K562 (cell line): Measurements from ENCODE around the gene CKLF. TPM values are rescaled to one million over a fixed set of nuclear protein-coding genes. Genes with fewer than 3 reads are reported as not detected.

Experiments
- IRF9 ChIP-seq: fragments of 450-650 bp; IDR thresholded peaks from 2 replicates; pipeline ENCODE4 v1.6.1; 2016; ENCODE audit warnings: missing biosample characterization, missing genetic modification characterization
- JUN ChIP-seq, 2 experiments: sonication (generic) in 1 of 2; formaldehyde crosslinking in 1 of 2; IDR thresholded peaks; 2 replicates each; pipeline versions ENCODE4 v1.6.1 to v1.8.0; 2012 to 2022; ENCODE audit warnings: borderline replicate concordance in 2 of 2, mild to moderate bottlenecking in 2 of 2, improper control_type of control experiment in 1 of 2, low read depth in 1 of 2, low read length in 1 of 2, missing genetic modification reagents in 1 of 2
- KDM2B ChIP-seq: fragments of 250-450 bp; sonication (Bioruptor Pico); IDR thresholded peaks from 2 replicates; pipeline ENCODE4 v1.8.0; 2021; ENCODE audit warnings: mild to moderate bottlenecking, moderate library complexity
- MITF ChIP-seq: IDR thresholded peaks from 2 replicates; pipeline ENCODE4 v1.6.1; 2014; ENCODE audit warnings: antibody characterized with exemption
- PCBP2 ChIP-seq: fragments of 200-400 bp; formaldehyde crosslinking; IDR thresholded peaks from 2 replicates; pipeline ENCODE4 v1.6.1; 2018; ENCODE audit warnings: low read length, low read depth, mild to moderate bottlenecking, moderate library complexity; ENCODE audit not compliant: poor library complexity, severe bottlenecking
- RNF219 ChIP-seq: fragments of 250-450 bp; sonication (Bioruptor Pico); IDR thresholded peaks from 2 replicates; pipeline ENCODE4 v1.5.0; 2022; ENCODE audit warnings: mild to moderate bottlenecking
- SETDB1 ChIP-seq: IDR thresholded peaks from one replicate; pipeline ENCODE4 v1.6.1; 2012; ENCODE audit warnings: low read length, control low read depth, inconsistent platforms
- SIX5 ChIP-seq, 2 experiments: IDR thresholded peaks; 2 replicates each; pipeline ENCODE4 v1.6.1; 2011; ENCODE audit warnings: low read length in 2 of 2, borderline replicate concordance in 1 of 2, low read depth in 1 of 2, mild to moderate bottlenecking in 1 of 2, moderate library complexity in 1 of 2; ENCODE audit not compliant: insufficient read depth in 1 of 2
- SMAD2 ChIP-seq: fragments of 150-350 bp; IDR thresholded peaks from 2 replicates; pipeline ENCODE4 v1.6.1; 2014; ENCODE audit warnings: low read depth, mild to moderate bottlenecking, low read length
- TRIM28 ChIP-seq: fragments of 450-650 bp; IDR thresholded peaks from 2 replicates; pipeline ENCODE4 v1.6.1; 2017
- ZNF282 ChIP-seq: sonication (generic); formaldehyde crosslinking; IDR thresholded peaks from 2 replicates; pipeline ENCODE4 v1.8.1; 2023; ENCODE audit warnings: missing genetic modification reagents
- ZNF764 ChIP-seq: fragments of 250-450 bp; sonication (Bioruptor Pico); IDR thresholded peaks from 2 replicates; pipeline ENCODE4 v1.4.0; 2020; ENCODE audit warnings: low read depth, mild to moderate bottlenecking, moderate library complexity
- ZNF778 ChIP-seq: fragments of 450-650 bp; formaldehyde crosslinking; IDR thresholded peaks from 2 replicates; pipeline ENCODE4 v1.4.0; 2020; ENCODE audit warnings: mild to moderate bottlenecking, moderate library complexity
- ZNF780A ChIP-seq: fragments of 250-450 bp; sonication (Bioruptor Pico); IDR thresholded peaks from 2 replicates; pipeline ENCODE4 v1.5.0; 2021; ENCODE audit warnings: mild to moderate bottlenecking
- polyA plus RNA-seq, 8 experiments: library from polyadenylated mRNA; depleted of rRNA in 4 of 8; stranded (reverse) in 5 of 8; unstranded in 3 of 8; fragments of >200 nt; fragmentation: Nextera tagmentation in 2 of 8; fragmentation: Illumina TruSeq in 1 of 8; extraction: Ambion mirVana in 2 of 8; extraction: Trizol in 1 of 8; gene quantifications; 2 replicates each; pipeline versions ENCODE4 v1.2.1 to v1.2.3, GENCODE V29; 2011 to 2014; ENCODE audit warnings: inconsistent platforms in 1 of 8, missing spikeins in 1 of 8
- total RNA-seq, 7 experiments: library from RNA; depleted of rRNA in 6 of 7; stranded (reverse); fragments of >200 nt in 6 of 7; fragmentation: Illumina TruSeq in 2 of 7; extraction: Trizol in 2 of 7; gene quantifications; 2 replicates each; pipeline versions ENCODE4 v1.2.1 to v1.2.3, GENCODE V29; 2011 to 2021; ENCODE audit warnings: low replicate concordance in 1 of 7
- TF ChIP-seq, protein P1 (sequence below): fragments of 250-450 bp; sonication (Bioruptor Pico); IDR thresholded peaks from 2 replicates; pipeline ENCODE4 v1.9.0; 2021; ENCODE audit warnings: mild to moderate bottlenecking, inconsistent platforms
- TF ChIP-seq, protein P2 (sequence below): sonication (generic); formaldehyde crosslinking; IDR thresholded peaks from 2 replicates; pipeline ENCODE4 v1.8.1; 2023; ENCODE audit warnings: mild to moderate bottlenecking, missing genetic modification reagents

Gene CKLF
- total and polyA plus RNA-seq, 9 of the 15 experiments (the other 6 are each of a cell fraction or from before 2014, with no cell fraction given): 84.8 to 322 (median 118) TPM

DNA sequence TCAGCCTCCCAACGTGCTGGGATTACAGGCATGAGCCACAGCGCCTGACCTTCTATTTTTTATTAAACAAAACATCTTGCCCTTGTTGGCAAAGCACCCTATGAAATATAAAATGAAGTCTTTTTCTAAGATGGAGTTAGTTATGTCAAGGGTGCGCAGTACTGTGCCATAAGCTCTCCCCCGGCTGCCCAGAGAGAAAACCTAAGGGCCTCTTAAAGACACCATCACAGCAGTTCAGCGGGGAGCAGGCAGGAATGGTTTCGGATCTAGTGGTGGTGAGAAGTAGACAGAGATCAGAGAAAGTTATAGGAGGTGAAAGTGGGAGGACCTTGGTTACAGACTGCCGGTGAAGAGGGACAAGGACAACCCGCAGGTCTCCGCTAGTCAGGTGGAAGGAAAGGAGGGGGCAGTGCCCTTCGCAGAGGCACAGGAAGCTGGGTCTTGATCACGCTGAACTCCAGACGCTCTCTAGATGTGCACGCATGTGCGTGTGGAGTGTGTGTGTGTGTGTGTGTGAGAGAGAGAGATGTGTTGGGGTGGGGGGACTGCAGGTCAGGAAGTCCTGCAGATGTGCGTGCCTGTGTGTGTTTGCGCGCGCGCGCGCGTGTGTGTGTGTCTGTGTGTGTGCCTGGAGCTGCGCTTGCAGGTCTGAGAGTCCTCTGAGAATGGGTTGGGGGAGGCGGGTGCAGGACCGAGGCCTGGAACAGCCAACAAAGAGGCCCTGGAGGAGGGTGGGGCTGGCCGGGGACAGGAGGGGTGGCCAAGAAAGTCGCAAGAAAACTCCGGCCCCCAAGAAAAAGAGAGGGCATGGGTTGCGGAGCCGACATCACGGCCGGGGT, 51.4 kb downstream of the CKLF start (continued):
- TF ChIP-seq RNF219 (CRISPR knock-in tag): no peak
- TF ChIP-seq IRF9 (tag): peak; percentile 78
- no peak for TF ChIP-seq JUN (IDR thresholded peaks at IDR 0.05; ENCODE audit: borderline replicate concordance, low read depth, low read length)
- TF ChIP-seq JUN (CRISPR knock-in tag; IDR thresholded peaks at IDR 0.05; ENCODE audit: borderline replicate concordance): no peak
- no peak for TF ChIP-seq TRIM28
- TF ChIP-seq, protein P1, sequence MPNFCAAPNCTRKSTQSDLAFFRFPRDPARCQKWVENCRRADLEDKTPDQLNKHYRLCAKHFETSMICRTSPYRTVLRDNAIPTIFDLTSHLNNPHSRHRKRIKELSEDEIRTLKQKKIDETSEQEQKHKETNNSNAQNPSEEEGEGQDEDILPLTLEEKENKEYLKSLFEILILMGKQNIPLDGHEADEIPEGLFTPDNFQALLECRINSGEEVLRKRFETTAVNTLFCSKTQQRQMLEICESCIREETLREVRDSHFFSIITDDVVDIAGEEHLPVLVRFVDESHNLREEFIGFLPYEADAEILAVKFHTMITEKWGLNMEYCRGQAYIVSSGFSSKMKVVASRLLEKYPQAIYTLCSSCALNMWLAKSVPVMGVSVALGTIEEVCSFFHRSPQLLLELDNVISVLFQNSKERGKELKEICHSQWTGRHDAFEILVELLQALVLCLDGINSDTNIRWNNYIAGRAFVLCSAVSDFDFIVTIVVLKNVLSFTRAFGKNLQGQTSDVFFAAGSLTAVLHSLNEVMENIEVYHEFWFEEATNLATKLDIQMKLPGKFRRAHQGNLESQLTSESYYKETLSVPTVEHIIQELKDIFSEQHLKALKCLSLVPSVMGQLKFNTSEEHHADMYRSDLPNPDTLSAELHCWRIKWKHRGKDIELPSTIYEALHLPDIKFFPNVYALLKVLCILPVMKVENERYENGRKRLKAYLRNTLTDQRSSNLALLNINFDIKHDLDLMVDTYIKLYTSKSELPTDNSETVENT (CRISPR knock-in tag): no peak; the same call in 1 of the 2 replicates
- no peak for TF ChIP-seq MITF
- TF ChIP-seq SIX5 (IDR thresholded peaks at IDR 0.05; ENCODE audit: borderline replicate concordance in 1 of 2, insufficient read depth in 1 of 2, low read depth in 1 of 2, low read length in 2 of 2): no peak
- TF ChIP-seq SETDB1: no peak
- TF ChIP-seq PCBP2: no peak
- 0 out of 2 replicates have a peak, but pooled peaks have one; percentile 22 for TF ChIP-seq ZNF778
- TF ChIP-seq, protein P2, sequence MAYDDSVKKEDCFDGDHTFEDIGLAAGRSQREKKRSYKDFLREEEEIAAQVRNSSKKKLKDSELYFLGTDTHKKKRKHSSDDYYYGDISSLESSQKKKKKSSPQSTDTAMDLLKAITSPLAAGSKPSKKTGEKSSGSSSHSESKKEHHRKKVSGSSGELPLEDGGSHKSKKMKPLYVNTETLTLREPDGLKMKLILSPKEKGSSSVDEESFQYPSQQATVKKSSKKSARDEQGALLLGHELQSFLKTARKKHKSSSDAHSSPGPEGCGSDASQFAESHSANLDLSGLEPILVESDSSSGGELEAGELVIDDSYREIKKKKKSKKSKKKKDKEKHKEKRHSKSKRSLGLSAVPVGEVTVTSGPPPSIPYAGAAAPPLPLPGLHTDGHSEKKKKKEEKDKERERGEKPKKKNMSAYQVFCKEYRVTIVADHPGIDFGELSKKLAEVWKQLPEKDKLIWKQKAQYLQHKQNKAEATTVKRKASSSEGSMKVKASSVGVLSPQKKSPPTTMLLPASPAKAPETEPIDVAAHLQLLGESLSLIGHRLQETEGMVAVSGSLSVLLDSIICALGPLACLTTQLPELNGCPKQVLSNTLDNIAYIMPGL (CRISPR knock-in tag): no peak
- no peak for TF ChIP-seq ZNF282
- no peak for TF ChIP-seq ZNF764
- TF ChIP-seq SMAD2: no peak
- TF ChIP-seq KDM2B (CRISPR knock-in tag): no peak
- TF ChIP-seq ZNF780A (CRISPR knock-in tag): no peak
